ENCODE data around the gene ISL1. TPM values are rescaled to one million over a fixed set of nuclear protein-coding genes. Genes with fewer than 3 reads are reported as not detected.

Gene ISL1
- polyA plus RNA-seq, 1 donor (not counting 4 experiments of a cell fraction or from before 2014, with no cell fraction given), result 4.5 TPM

DNA sequence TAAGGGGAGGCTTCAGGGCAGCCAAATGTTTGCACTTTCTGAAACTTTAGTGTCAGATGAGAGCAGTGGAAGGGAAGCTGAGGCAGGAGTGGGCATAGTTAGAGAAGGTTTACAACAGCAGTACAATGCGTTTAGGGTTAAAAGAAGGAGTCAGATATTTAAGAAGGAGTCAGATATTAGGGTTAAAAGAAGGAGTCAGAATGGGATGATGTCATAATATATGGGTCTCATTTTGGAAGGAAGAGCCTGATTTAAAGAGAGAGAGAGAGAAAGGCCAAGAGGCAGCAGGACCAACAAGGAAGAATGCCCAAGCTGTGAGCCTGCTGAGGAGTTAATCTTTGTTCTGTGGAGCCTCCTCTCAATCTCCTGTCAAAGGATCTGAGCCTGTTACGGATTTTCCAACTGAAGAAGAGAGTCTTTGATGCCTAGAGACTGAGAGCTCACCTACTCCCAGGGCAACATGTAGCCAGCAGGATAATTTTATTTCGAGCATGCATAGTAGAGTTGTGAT is 9.5 kb downstream of the ISL1 start:
- Histone ChIP-seq H3K27ac (ENCODE audit: control insufficient read depth, insufficient read depth, low read length) (no peak overlapping the region), H3K27me3 (ENCODE audit: control insufficient read depth, extremely low read depth, insufficient read depth, low read length) (no peaks in the 10 kb centered on the region), H4K20me1 (ENCODE audit: control insufficient read depth, extremely low read depth, insufficient read depth, low read length) (no peaks in the 10 kb centered on the region), H3K36me3 (ENCODE audit: control insufficient read depth in 2 of 2, extremely low read depth in 1 of 2, insufficient read depth in 2 of 2, low read length in 2 of 2) (peaks cover 1 to 13% of the 10 kb centered on the region in 2 experiments), H3K9me1 (ENCODE audit: control insufficient read depth, extremely low read depth, insufficient read depth, low read length) (no peaks in the 10 kb centered on the region), H3K9ac (ENCODE audit: control insufficient read depth, extremely low read depth, insufficient read depth, low read length) (no peak overlapping the region), H3K79me2 (ENCODE audit: control insufficient read depth, insufficient read depth, low read length) (peaks cover 4% of the 10 kb centered on the region), H3K4me2 (ENCODE audit: control insufficient read depth, extremely low read depth, insufficient read depth, low read depth, low read length) (no peak overlapping the region), H3K4me1 (ENCODE audit: control insufficient read depth, extremely low read depth, insufficient read depth, low read length) (peaks cover 16% of the 10 kb centered on the region), H2AFZ (ENCODE audit: control insufficient read depth, low read length) (no peak overlapping the region), H3K9me3 (ENCODE audit: control insufficient read depth, low read depth, low read length) (no peaks in the 10 kb centered on the region), H3K4me3 (ENCODE audit: control insufficient read depth in 2 of 3, extremely low read depth in 1 of 3, insufficient read depth in 2 of 3, low read depth in 1 of 3, low read length in 3 of 3) (no peak overlapping the region)
- DNase-seq (ENCODE audit: low read depth, low spot score) (no peak), FAIRE-seq (no peak)
- TF ChIP-seq EZH2 (IDR thresholded peaks at IDR 0.05; ENCODE audit: low read length), result no peak
- TF ChIP-seq, protein P1, sequence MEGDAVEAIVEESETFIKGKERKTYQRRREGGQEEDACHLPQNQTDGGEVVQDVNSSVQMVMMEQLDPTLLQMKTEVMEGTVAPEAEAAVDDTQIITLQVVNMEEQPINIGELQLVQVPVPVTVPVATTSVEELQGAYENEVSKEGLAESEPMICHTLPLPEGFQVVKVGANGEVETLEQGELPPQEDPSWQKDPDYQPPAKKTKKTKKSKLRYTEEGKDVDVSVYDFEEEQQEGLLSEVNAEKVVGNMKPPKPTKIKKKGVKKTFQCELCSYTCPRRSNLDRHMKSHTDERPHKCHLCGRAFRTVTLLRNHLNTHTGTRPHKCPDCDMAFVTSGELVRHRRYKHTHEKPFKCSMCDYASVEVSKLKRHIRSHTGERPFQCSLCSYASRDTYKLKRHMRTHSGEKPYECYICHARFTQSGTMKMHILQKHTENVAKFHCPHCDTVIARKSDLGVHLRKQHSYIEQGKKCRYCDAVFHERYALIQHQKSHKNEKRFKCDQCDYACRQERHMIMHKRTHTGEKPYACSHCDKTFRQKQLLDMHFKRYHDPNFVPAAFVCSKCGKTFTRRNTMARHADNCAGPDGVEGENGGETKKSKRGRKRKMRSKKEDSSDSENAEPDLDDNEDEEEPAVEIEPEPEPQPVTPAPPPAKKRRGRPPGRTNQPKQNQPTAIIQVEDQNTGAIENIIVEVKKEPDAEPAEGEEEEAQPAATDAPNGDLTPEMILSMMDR (optimal IDR thresholded peaks at IDR 0.05 in 1 of 3, IDR thresholded peaks at IDR 0.05 in 1 of 3, conservative IDR thresholded peaks at IDR 0.05 in 1 of 3; ENCODE audit: extremely low read depth in 1 of 3, insufficient read depth in 2 of 3, low read length in 3 of 3), result no peak
- dilution Hi-C loops (cut with MboI; ENCODE audit: extremely low pct_ligation_motif_present, low sequenced_read_pairs), result no loop called here

DNA sequence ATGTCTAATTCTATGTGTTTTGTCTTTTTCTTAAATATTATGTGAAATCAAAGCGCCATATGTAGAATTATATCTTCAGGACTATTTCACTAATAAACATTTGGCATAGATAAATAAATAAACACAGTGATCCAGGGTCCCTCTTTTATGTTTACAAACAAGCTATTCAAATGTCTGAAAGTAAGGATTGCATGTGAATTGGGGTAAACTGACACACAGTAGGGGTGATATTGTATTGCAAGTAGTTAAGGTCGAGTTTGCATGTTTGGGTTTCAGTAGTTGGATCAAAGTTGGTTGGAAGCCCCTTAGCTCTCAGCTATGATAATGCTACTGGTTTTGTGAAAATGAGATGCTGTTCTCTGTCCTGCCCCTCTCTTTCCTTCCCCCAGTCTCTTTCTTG is 11.4 kb downstream of the ISL1 start:
- H4K20me1 ChIP-seq (ENCODE audit: control insufficient read depth, extremely low read depth, insufficient read depth, low read length), result no peaks in the 10 kb centered on the region
- H3K9ac ChIP-seq (ENCODE audit: control insufficient read depth, extremely low read depth, insufficient read depth, low read length), result no peak overlapping the region
- no peak overlapping the region for H2AFZ ChIP-seq (ENCODE audit: control insufficient read depth, low read length)
- H3K27ac ChIP-seq (ENCODE audit: control insufficient read depth, insufficient read depth, low read length), result no peak overlapping the region
- H3K4me3 ChIP-seq (ENCODE audit: control insufficient read depth in 2 of 3, extremely low read depth in 1 of 3, insufficient read depth in 2 of 3, low read depth in 1 of 3, low read length in 3 of 3), result no peak overlapping the region
- dilution Hi-C loops (cut with MboI; ENCODE audit: extremely low pct_ligation_motif_present, low sequenced_read_pairs), result no loop called here
- no peaks in the 10 kb centered on the region for H3K27me3 ChIP-seq (ENCODE audit: control insufficient read depth, extremely low read depth, insufficient read depth, low read length)
- H3K9me3 ChIP-seq (ENCODE audit: control insufficient read depth, low read depth, low read length), result no peaks in the 10 kb centered on the region
- no peaks in the 10 kb centered on the region for H3K9me1 ChIP-seq (ENCODE audit: control insufficient read depth, extremely low read depth, insufficient read depth, low read length)
- H3K36me3 ChIP-seq (ENCODE audit: control insufficient read depth in 2 of 2, extremely low read depth in 1 of 2, insufficient read depth in 2 of 2, low read length in 2 of 2), result peaks cover 1 to 10% of the 10 kb centered on the region in 2 experiments
- TF ChIP-seq, protein P1 (optimal IDR thresholded peaks at IDR 0.05 in 1 of 3, IDR thresholded peaks at IDR 0.05 in 1 of 3, conservative IDR thresholded peaks at IDR 0.05 in 1 of 3; ENCODE audit: extremely low read depth in 1 of 3, insufficient read depth in 2 of 3, low read length in 3 of 3), result no peak
- TF ChIP-seq EZH2 (IDR thresholded peaks at IDR 0.05; ENCODE audit: low read length), result no peak
- no peak for DNase-seq (ENCODE audit: low read depth, low spot score)
- no peaks in the 10 kb centered on the region for H3K79me2 ChIP-seq (ENCODE audit: control insufficient read depth, insufficient read depth, low read length)
- H3K4me1 ChIP-seq (ENCODE audit: control insufficient read depth, extremely low read depth, insufficient read depth, low read length), result peaks cover 22% of the 10 kb centered on the region
- H3K4me2 ChIP-seq (ENCODE audit: control insufficient read depth, extremely low read depth, insufficient read depth, low read depth, low read length), result no peak overlapping the region
- no peak for FAIRE-seq
